A549 (cell line): Measurements from ENCODE around the gene HOATZ.

Source experiments
- CTCF ChIP-seq: fragments of >200 bp; sonication (Bioruptor Twin); formaldehyde crosslinking; IDR thresholded peaks from 3 replicates; pipeline ENCODE4 v1.5.1; 2016
- JUN ChIP-seq, 2 experiments: fragments of >200 bp; sonication (Bioruptor Twin); formaldehyde crosslinking; IDR thresholded peaks; 2 replicates in 1 of 2; 3 replicates in 1 of 2; pipeline ENCODE4 v1.6.1; 2016 to 2017
- NR3C1 ChIP-seq: fragments of >200 bp; sonication (Bioruptor Twin); formaldehyde crosslinking; IDR thresholded peaks from 3 replicates; pipeline ENCODE4 v1.6.1; 2017
- POLR2A ChIP-seq: IDR thresholded peaks from 2 replicates; pipeline ENCODE4 v1.6.1; 2012; ENCODE audit warnings: mild to moderate bottlenecking, low read length
- RCOR1 ChIP-seq: fragments of 150-350 bp; IDR thresholded peaks from 2 replicates; pipeline ENCODE4 v1.6.1; 2014; ENCODE audit warnings: antibody characterized with exemption, low read length, low read depth

DNA sequence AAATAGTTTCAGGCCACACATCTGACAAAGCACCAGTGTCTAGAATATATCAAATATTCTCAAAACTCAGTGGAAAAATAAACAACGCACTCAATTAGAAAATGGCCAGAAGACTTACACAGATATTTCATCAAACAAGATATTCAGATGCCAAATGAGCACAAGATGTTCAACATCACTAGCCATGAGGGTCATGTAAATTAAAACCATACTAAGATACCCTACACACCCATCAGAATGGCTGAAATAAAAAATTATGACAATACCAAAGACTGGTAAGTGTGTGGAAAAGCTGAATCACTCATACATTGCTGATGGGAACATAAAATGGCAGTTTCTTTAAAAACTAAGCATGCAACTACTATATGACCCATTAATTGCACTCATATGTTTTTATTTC lies 24.1 kb upstream of the HOATZ start:
- TF ChIP-seq RCOR1: no peak
- no peak for TF ChIP-seq POLR2A
- TF ChIP-seq CTCF: no peak
- TF ChIP-seq JUN (IDR thresholded peaks at IDR 0.05): no peak
- TF ChIP-seq NR3C1: no peak
